ENCODE data around the gene EYA2.
"Not testable (repeated sequence)": the region's sequence is repeated elsewhere in the genome, so short reads cannot be mapped to it uniquely, and the experiment has no call there.

Gene EYA2

GRCh38 chr20:46894579-46894958 lies at the start of gene EYA2:
Gene EYA2 (plus strand): TSS chr20:46894843. CDS start chr20:46990011, 95,168 bp downstream.
- no peak for DNase-seq

GRCh38 chr20:46844965-46845364 lies 49.7 kb upstream of the EYA2 start:
- DNase-seq = no peak

- no peak for DNase-seq
Measured at GRCh38 chr20:46849269-46849668, 45.4 kb upstream of the EYA2 start.

GRCh38 chr20:46849751-46850150 lies 44.9 kb upstream of the EYA2 start:
- DNase-seq = no peak

GRCh38 chr20:46850416-46850815 lies 44.2 kb upstream of the EYA2 start:
- DNase-seq = no peak

GRCh38 chr20:46850896-46851295 lies 43.7 kb upstream of the EYA2 start:
- DNase-seq = no peak

GRCh38 chr20:46851746-46852145 lies 42.9 kb upstream of the EYA2 start:
- DNase-seq = no peak

GRCh38 chr20:46852313-46852712 lies 42.3 kb upstream of the EYA2 start:
- no peak for DNase-seq

- DNase-seq = no peak
Measured at GRCh38 chr20:46853926-46854325, 40.7 kb upstream of the EYA2 start.

GRCh38 chr20:46857061-46857831 lies 37.4 kb upstream of the EYA2 start:
- DNase-seq = no peak

GRCh38 chr20:46865824-46866223 lies 28.8 kb upstream of the EYA2 start:
- DNase-seq = no peak

GRCh38 chr20:46870041-46870440 lies 24.6 kb upstream of the EYA2 start:
- no peak for DNase-seq

- no peak for DNase-seq
Measured at GRCh38 chr20:46872328-46873211, 22.1 kb upstream of the EYA2 start.

GRCh38 chr20:46875059-46875458 lies 19.6 kb upstream of the EYA2 start:
- DNase-seq = no peak

GRCh38 chr20:46879386-46879785 lies 15.3 kb upstream of the EYA2 start:
- no peak for DNase-seq

GRCh38 chr20:46879963-46880362 lies 14.7 kb upstream of the EYA2 start:
- DNase-seq = not testable (repeated sequence)

GRCh38 chr20:46883892-46884291 lies 10.8 kb upstream of the EYA2 start:
- no peak for DNase-seq

- no peak for DNase-seq
Measured at GRCh38 chr20:46890682-46891081, 4.0 kb upstream of the EYA2 start.

GRCh38 chr20:46893051-46893450 lies 1.6 kb upstream of the EYA2 start:
- DNase-seq = no peak

GRCh38 chr20:46893877-46894578 lies 615 bp upstream of the EYA2 start:
- no peak for DNase-seq

- DNase-seq = no peak
Measured at GRCh38 chr20:46894971-46895905, 595 bp downstream of the EYA2 start.

- no peak for DNase-seq
Measured at GRCh38 chr20:46895906-46896242, 1.2 kb downstream of the EYA2 start.
